PC-3 (cell line): ENCODE measurements around the gene CYB5R4. TPM values are rescaled to one million over a fixed set of nuclear protein-coding genes. Genes with fewer than 3 reads are reported as not detected.

ENCODE experiments used
- ATAC-seq: fragments of 200-7000 bp; cut with Tn5 transposase; 2 replicates; pipeline ENCODE4 v1.9.1; 2020; ENCODE audit warnings: mild to moderate bottlenecking, moderate library complexity
- Bru-seq: library from RNA; stranded (reverse); fragments of 400-500 nt; gene quantifications from one replicate; lab custom pipeline; 2021; lab: Mats Ljungman, UMichigan
- BruChase-seq, 2 experiments: library from RNA; stranded (reverse); fragments of 400-500 nt; gene quantifications; one replicate each; lab custom pipeline; 2021; lab: Mats Ljungman, UMichigan
- BruUV-seq: library from RNA; stranded (reverse); fragments of 400-500 nt; replicated peaks from 2 replicates; lab custom pipeline; 2021; lab: Mats Ljungman, UMichigan
- CTCF ChIA-PET: fragments of 300-600 bp; sonication (Branson Sonifier 250); formaldehyde crosslinking; loops from one replicate; lab custom pipeline; 2022; ENCODE audit warnings: antibody characterized with exemption; lab: Charles Lee
- POLR2A ChIA-PET: fragments of 300-600 bp; sonication (Branson Sonifier 250); formaldehyde crosslinking; loops from one replicate; lab custom pipeline; 2022; ENCODE audit warnings: antibody characterized with exemption; ENCODE audit not compliant: unreplicated experiment; lab: Charles Lee
- DNase-seq: peaks from one replicate; pipeline ENCODE4 v3.0.0-alpha.2; 2015
- H2AFZ ChIP-seq: fragments of 300-600 bp; sonication (generic); 2 replicates; pipeline ENCODE4 v1.6.0; 2016; ENCODE audit warnings: antibody characterized with exemption, low read length
- H3F3A ChIP-seq: fragments of 300-600 bp; sonication (generic); one replicate; pipeline ENCODE4 v1.6.0; 2017; ENCODE audit warnings: antibody characterized with exemption, low read length, control low read depth, mild to moderate bottlenecking; ENCODE audit not compliant: unreplicated experiment
- H3K27ac ChIP-seq: fragments of 300-600 bp; sonication (generic); 2 replicates; pipeline ENCODE4 v1.5.1; 2016; ENCODE audit warnings: mild to moderate bottlenecking, low read length
- H3K27me3 ChIP-seq: fragments of 300-600 bp; sonication (generic); 2 replicates; pipeline ENCODE4 v1.6.1; 2016; ENCODE audit warnings: low read length, mixed read lengths
- H3K36me3 ChIP-seq: fragments of 300-600 bp; sonication (generic); 2 replicates; pipeline ENCODE4 v1.6.1; 2016; ENCODE audit warnings: low read depth, mixed run types, low read length, mixed read lengths
- H3K4me1 ChIP-seq: fragments of 300-600 bp; sonication (generic); 2 replicates; pipeline ENCODE4 v1.5.1; 2016; ENCODE audit warnings: low read length; ENCODE audit not compliant: insufficient read depth
- H3K4me2 ChIP-seq: fragments of 300-600 bp; sonication (generic); 2 replicates; pipeline ENCODE4 v1.6.0; 2016; ENCODE audit warnings: low read length
- H3K4me3 ChIP-seq: fragments of 300-600 bp; sonication (generic); 2 replicates; pipeline ENCODE4 v1.5.1; 2016; ENCODE audit warnings: mild to moderate bottlenecking, low read length, mixed read lengths
- H3K79me2 ChIP-seq: fragments of 300-600 bp; sonication (generic); 2 replicates; pipeline ENCODE4 v1.6.1; 2017; ENCODE audit warnings: low read length, mixed read lengths
- H3K9ac ChIP-seq: fragments of 300-600 bp; sonication (generic); 2 replicates; pipeline ENCODE4 v1.6.0; 2016; ENCODE audit warnings: mild to moderate bottlenecking, low read length
- H3K9me2 ChIP-seq: fragments of 300-600 bp; sonication (generic); replicated peaks from 2 replicates; pipeline ENCODE4 v1.6.1; 2016; ENCODE audit warnings: mixed run types, low read length, mixed read lengths
- H3K9me3 ChIP-seq: fragments of 300-600 bp; sonication (generic); 2 replicates; pipeline ENCODE4 v1.6.1; 2016; ENCODE audit warnings: low read length, mixed read lengths
- H4K20me1 ChIP-seq: fragments of 300-600 bp; sonication (generic); 2 replicates; pipeline ENCODE4 v1.6.1; 2016; ENCODE audit warnings: low read length, mixed read lengths
- CTCF ChIP-seq: fragments of 300-600 bp; sonication (generic); conservative IDR thresholded peaks from 2 replicates; pipeline ENCODE4 v1.5.1; 2017; ENCODE audit warnings: antibody characterized with exemption, low read depth, mild to moderate bottlenecking, low read length
- EZH2 ChIP-seq: fragments of 300-600 bp; sonication (generic); IDR thresholded peaks from one replicate; pipeline ENCODE4 v1.6.1; 2017; ENCODE audit warnings: antibody characterized with exemption, mild to moderate bottlenecking, low read length; ENCODE audit not compliant: unreplicated experiment
- EZH2phosphoT487 ChIP-seq: fragments of 300-600 bp; sonication (generic); IDR thresholded peaks from 2 replicates; pipeline ENCODE4 v1.6.1; 2018; ENCODE audit warnings: mild to moderate bottlenecking, antibody characterized with exemption, low read length, borderline replicate concordance
- intact Hi-C: fragments of 100-400 bp; cut with micrococcal nuclease; formaldehyde crosslinking; loops from 2 replicates; pipeline ENCODE4 v1.9.0; 2023
- long read RNA-seq: library from polyadenylated mRNA; unstranded; transcript quantifications from one replicate; pipeline ENCODE4 v2.0.0, GENCODE V29; 2021; ENCODE audit not compliant: unreplicated experiment
- total RNA-seq: library from RNA; depleted of rRNA; stranded (reverse); fragments of >200 nt; gene quantifications from 2 replicates; pipeline ENCODE4 v1.2.3, GENCODE V29; 2014; rRNA removed

The CYB5R4 gene
- 5.1 and 5.6 TPM in 2 replicates for total RNA-seq
- Bru-seq, nascent RNA, result percentile 60 among the genes with signal in this experiment
- BruChase-seq, experiment 1, labeled RNA remaining after a 6-hour chase, result percentile 52 among the genes with signal in this experiment
- percentile 54 among the genes with signal in this experiment for BruChase-seq, experiment 2, labeled RNA remaining after a 2-hour chase
- long read RNA-seq, full-length matches to known transcripts, result 23 of 35 reads
- long read RNA-seq, partial matches to known transcripts, result 8 of 35 reads
- long read RNA-seq, other reads (novel, unspliced or antisense), result 4 of 35 reads

GRCh38 chr6:83859410-83860358 lies at the start of gene CYB5R4:
TSS of gene CYB5R4 (plus strand) at chr6:83859689. CDS start at chr6:83859783, 94 bp downstream.
- Histone ChIP-seq H3K4me2 (peak within 1 kb of the TSS; percentile 92), H3K27me3 (no peaks in the 10 kb centered on the region), H3K9me3 (no peaks in the 10 kb centered on the region), H4K20me1 (no peaks in the 10 kb centered on the region), H3F3A (no peaks in the 10 kb centered on the region), H3K27ac (no peak within 1 kb of the TSS), H3K4me1 (peaks cover 9% of the 10 kb centered on the region), H2AFZ (peak within 1 kb of the TSS; percentile 94), H3K9me2 (no peaks in the 10 kb centered on the region), H3K79me2 (peaks cover 36% of the 10 kb centered on the region), H3K36me3 (no peaks in the 10 kb centered on the region; the same call in 1 of the 2 replicates), H3K9ac (peak within 1 kb of the TSS; percentile 73), H3K4me3 (peak within 1 kb of the TSS; percentile 87)
- POLR2A ChIA-PET, result no interaction called here
- TF ChIP-seq EZH2 (no peak), CTCF (peak; percentile 47; the same call in 1 of the 2 replicates)
- no TSS peak for BruUV-seq
- ATAC-seq (peak; percentile 92), DNase-seq (peak; percentile 92)
- intact Hi-C loops, result no loop called here
- CTCF ChIA-PET, result no interaction called here

- H3K79me2 ChIP-seq, result no peaks in the 10 kb centered on the region
- 0 out of 2 replicates have a peak, but pooled peaks cover 5% of the 10 kb centered on the region for H3K27me3 ChIP-seq
- ChIA-PET POLR2A (no interaction called here), CTCF (no interaction called here)
- H3K9me3 ChIP-seq, result no peaks in the 10 kb centered on the region
- no peaks in the 10 kb centered on the region for H4K20me1 ChIP-seq
- intact Hi-C loops, result no loop called here
- DNase-seq, result no peak
- H3K9ac ChIP-seq, result no peak overlapping the region
- H3K4me2 ChIP-seq, result no peak overlapping the region
- no peaks in the 10 kb centered on the region for H3K36me3 ChIP-seq
- H2AFZ ChIP-seq, result no peak overlapping the region
- no peak for ATAC-seq
- no peak overlapping the region for H3K27ac ChIP-seq
- no peaks in the 10 kb centered on the region; the same call in 1 of the 2 replicates for H3K4me1 ChIP-seq
- H3F3A ChIP-seq, result no peaks in the 10 kb centered on the region
- no peak for TF ChIP-seq EZH2phosphoT487
- TF ChIP-seq EZH2, result no peak
- no peak for TF ChIP-seq CTCF
- BruUV-seq, result no TSS peak
- no peak overlapping the region for H3K4me3 ChIP-seq
- H3K9me2 ChIP-seq, result no peaks in the 10 kb centered on the region
Measured at GRCh38 chr6:83812595-83812994, 46.9 kb upstream of the CYB5R4 start.
